Measurements from ENCODE around the gene CARD9. TPM values are rescaled to one million over a fixed set of nuclear protein-coding genes. Genes with fewer than 3 reads are reported as not detected.

Gene CARD9
- total and polyA plus RNA-seq, 2 donors (not counting 1 experiment from before 2014, with no cell fraction given), result 0.69 to 3.3 TPM

DNA sequence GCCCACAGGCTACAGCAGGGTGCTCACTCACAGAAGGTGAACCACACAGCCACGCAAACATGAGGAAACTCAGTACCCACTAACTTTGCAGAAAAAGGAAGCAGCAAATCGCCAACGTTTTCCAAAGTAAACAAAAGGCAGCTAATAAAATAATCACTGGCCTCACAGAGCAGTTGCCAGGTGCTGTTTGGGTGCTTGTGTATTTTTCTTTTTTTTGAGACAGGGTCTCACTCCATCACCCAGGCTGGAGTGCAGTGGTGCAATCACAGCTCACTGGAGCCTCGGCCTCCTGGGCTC is 22.7 kb upstream of the CARD9 start:
- Histone ChIP-seq H3K4me3 (replicated peaks in 1 of 4; ENCODE audit: control extremely low read depth in 1 of 4, insufficient read depth in 1 of 4, low read depth in 3 of 4, low read length in 4 of 4) (no peak overlapping the region), H3K79me2 (ENCODE audit: control insufficient read depth, insufficient read depth, low read length) (peaks cover 20% of the 10 kb centered on the region), H4K20me1 (ENCODE audit: control insufficient read depth, extremely low read depth, insufficient read depth, low read length) (no peaks in the 10 kb centered on the region), H3K4me2 (ENCODE audit: extremely low read depth, insufficient read depth, low read length) (no peak overlapping the region), H3K27me3 (ENCODE audit: control insufficient read depth, insufficient read depth, low read length) (no peaks in the 10 kb centered on the region), H3K36me3 (ENCODE audit: control insufficient read depth, insufficient read depth, low read length) (peaks cover 27% of the 10 kb centered on the region), H3K9me3 (ENCODE audit: control insufficient read depth, insufficient read depth, low read depth, low read length) (no peaks in the 10 kb centered on the region), H3K9ac (ENCODE audit: insufficient read depth, low read length) (no peak overlapping the region), H3K27ac (ENCODE audit: insufficient read depth, low read length) (no peak overlapping the region), H2AFZ (ENCODE audit: low read length) (no peak overlapping the region), H3K4me1 (ENCODE audit: control insufficient read depth, extremely low read depth, insufficient read depth, low read length) (peaks cover 10% of the 10 kb centered on the region)
- no peak for DNase-seq (ENCODE audit: low read depth in 2 of 2)
- TF ChIP-seq, protein P1, sequence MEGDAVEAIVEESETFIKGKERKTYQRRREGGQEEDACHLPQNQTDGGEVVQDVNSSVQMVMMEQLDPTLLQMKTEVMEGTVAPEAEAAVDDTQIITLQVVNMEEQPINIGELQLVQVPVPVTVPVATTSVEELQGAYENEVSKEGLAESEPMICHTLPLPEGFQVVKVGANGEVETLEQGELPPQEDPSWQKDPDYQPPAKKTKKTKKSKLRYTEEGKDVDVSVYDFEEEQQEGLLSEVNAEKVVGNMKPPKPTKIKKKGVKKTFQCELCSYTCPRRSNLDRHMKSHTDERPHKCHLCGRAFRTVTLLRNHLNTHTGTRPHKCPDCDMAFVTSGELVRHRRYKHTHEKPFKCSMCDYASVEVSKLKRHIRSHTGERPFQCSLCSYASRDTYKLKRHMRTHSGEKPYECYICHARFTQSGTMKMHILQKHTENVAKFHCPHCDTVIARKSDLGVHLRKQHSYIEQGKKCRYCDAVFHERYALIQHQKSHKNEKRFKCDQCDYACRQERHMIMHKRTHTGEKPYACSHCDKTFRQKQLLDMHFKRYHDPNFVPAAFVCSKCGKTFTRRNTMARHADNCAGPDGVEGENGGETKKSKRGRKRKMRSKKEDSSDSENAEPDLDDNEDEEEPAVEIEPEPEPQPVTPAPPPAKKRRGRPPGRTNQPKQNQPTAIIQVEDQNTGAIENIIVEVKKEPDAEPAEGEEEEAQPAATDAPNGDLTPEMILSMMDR (conservative IDR thresholded peaks at IDR 0.05 in 1 of 2, IDR thresholded peaks at IDR 0.05 in 1 of 2; ENCODE audit: low read depth in 1 of 2, low read length in 2 of 2), result no peak
- TF ChIP-seq EZH2 (IDR thresholded peaks at IDR 0.05; ENCODE audit: low read length, missing control alignments), result no peak

DNA sequence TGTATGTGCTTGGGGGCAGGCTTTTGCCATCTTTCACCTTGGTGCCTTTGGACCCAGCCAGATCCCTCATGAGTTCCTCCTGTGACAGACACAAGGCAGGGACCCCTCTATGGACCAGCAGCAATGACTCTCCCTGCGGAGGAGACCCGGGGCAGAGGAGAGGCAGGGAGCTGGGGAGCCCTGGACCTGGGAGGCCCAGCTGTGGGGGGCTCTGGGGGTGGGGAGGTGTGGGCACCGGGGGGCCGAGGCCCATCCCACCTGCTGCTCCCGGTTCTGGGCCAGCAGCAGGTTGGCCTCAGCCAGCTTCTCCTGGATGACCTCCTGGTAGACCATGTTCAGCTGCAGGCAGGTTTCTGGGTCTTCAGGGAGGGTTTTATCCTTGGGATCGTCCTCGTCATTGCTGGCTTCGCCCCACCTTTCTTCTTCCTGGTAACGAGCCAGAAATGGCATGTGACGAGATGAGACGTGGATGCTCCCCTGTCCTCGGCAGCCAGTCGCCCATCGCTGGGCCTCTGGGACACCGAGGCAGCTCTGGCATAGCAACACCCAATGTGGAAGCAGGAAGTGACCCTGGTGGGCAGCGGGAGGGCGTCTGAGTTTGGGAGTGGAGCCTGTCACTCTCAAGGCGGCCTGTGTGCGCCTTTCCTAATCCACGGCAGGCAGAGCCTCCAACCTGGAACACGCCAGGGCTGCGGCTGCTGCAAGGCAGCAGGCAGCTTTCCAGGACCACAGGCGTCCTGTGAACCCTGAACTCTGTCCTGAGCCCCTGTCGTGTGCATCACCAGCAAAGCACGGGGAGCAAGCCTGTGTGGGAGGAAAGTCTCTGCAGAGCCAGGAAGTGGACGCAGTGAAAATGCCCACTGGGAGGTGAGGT is 22.1 kb upstream of the CARD9 start:
- no peak for TF ChIP-seq EZH2 (IDR thresholded peaks at IDR 0.05; ENCODE audit: low read length, missing control alignments)
- TF ChIP-seq, protein P1 (conservative IDR thresholded peaks at IDR 0.05 in 1 of 2, IDR thresholded peaks at IDR 0.05 in 1 of 2; ENCODE audit: low read depth in 1 of 2, low read length in 2 of 2), result no peak
- no peak overlapping the region for H2AFZ ChIP-seq (ENCODE audit: low read length)
- no peaks in the 10 kb centered on the region for H3K9me3 ChIP-seq (ENCODE audit: control insufficient read depth, insufficient read depth, low read depth, low read length)
- peaks cover 20% of the 10 kb centered on the region for H3K79me2 ChIP-seq (ENCODE audit: control insufficient read depth, insufficient read depth, low read length)
- no peak overlapping the region for H3K27ac ChIP-seq (ENCODE audit: insufficient read depth, low read length)
- DNase-seq (ENCODE audit: low read depth in 2 of 2), result no peak
- no peak overlapping the region for H3K4me2 ChIP-seq (ENCODE audit: extremely low read depth, insufficient read depth, low read length)
- H3K9ac ChIP-seq (ENCODE audit: insufficient read depth, low read length), result no peak overlapping the region
- no peak overlapping the region for H3K4me3 ChIP-seq (replicated peaks in 1 of 4; ENCODE audit: control extremely low read depth in 1 of 4, insufficient read depth in 1 of 4, low read depth in 3 of 4, low read length in 4 of 4)
- H3K27me3 ChIP-seq (ENCODE audit: control insufficient read depth, insufficient read depth, low read length), result no peaks in the 10 kb centered on the region
- peaks cover 27% of the 10 kb centered on the region for H3K36me3 ChIP-seq (ENCODE audit: control insufficient read depth, insufficient read depth, low read length)
- H4K20me1 ChIP-seq (ENCODE audit: control insufficient read depth, extremely low read depth, insufficient read depth, low read length), result no peaks in the 10 kb centered on the region
- peaks cover 10% of the 10 kb centered on the region for H3K4me1 ChIP-seq (ENCODE audit: control insufficient read depth, extremely low read depth, insufficient read depth, low read length)

DNA sequence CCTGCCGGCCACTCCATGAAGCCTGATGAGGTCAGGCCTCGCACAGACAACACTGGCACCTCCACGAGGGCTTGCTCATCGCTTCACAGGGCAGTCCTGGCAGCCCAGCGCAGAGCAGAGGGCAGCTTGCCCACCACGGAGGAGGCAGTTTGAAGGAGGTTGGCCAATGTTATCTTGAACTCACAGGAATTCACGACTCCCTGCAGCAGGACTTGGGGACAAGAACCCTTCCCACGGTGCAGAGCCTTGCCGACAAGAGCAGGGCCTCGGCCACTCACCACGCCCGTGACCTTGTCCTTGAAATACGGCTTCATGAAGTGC is 21.5 kb upstream of the CARD9 start:
- peaks cover 27% of the 10 kb centered on the region for H3K36me3 ChIP-seq (ENCODE audit: control insufficient read depth, insufficient read depth, low read length)

More for the DNA sequence above, 21.5 kb upstream of the CARD9 start:
- Histone ChIP-seq H3K27me3 (ENCODE audit: control insufficient read depth, insufficient read depth, low read length) (no peaks in the 10 kb centered on the region), H4K20me1 (ENCODE audit: control insufficient read depth, extremely low read depth, insufficient read depth, low read length) (no peaks in the 10 kb centered on the region), H2AFZ (ENCODE audit: low read length) (no peak overlapping the region), H3K4me2 (ENCODE audit: extremely low read depth, insufficient read depth, low read length) (no peak overlapping the region), H3K4me1 (ENCODE audit: control insufficient read depth, extremely low read depth, insufficient read depth, low read length) (peaks cover 6% of the 10 kb centered on the region), H3K79me2 (ENCODE audit: control insufficient read depth, insufficient read depth, low read length) (peaks cover 20% of the 10 kb centered on the region), H3K9me3 (ENCODE audit: control insufficient read depth, insufficient read depth, low read depth, low read length) (no peaks in the 10 kb centered on the region), H3K27ac (ENCODE audit: insufficient read depth, low read length) (no peak overlapping the region), H3K4me3 (replicated peaks in 1 of 4; ENCODE audit: control extremely low read depth in 1 of 4, insufficient read depth in 1 of 4, low read depth in 3 of 4, low read length in 4 of 4) (no peak overlapping the region), H3K9ac (ENCODE audit: insufficient read depth, low read length) (no peak overlapping the region)
- no peak for DNase-seq (ENCODE audit: low read depth in 2 of 2)
- TF ChIP-seq, protein P1 (conservative IDR thresholded peaks at IDR 0.05 in 1 of 2, IDR thresholded peaks at IDR 0.05 in 1 of 2; ENCODE audit: low read depth in 1 of 2, low read length in 2 of 2), result no peak
- TF ChIP-seq EZH2 (IDR thresholded peaks at IDR 0.05; ENCODE audit: low read length, missing control alignments), result no peak

Data from fibroblast of lung (primary cell).